HepG2 (cell line): ENCODE measurements around the gene TCAIM. TPM values are rescaled to one million over a fixed set of nuclear protein-coding genes. Genes with fewer than 3 reads are reported as not detected.

ENCODE experiments used
- FOXK1 ChIP-seq: sonication (generic); formaldehyde crosslinking; IDR thresholded peaks from 2 replicates; pipeline ENCODE4 v1.4.0; 2020; ENCODE audit warnings: low read depth, missing genetic modification reagents, borderline replicate concordance
- GLI4 ChIP-seq: sonication (generic); formaldehyde crosslinking; IDR thresholded peaks from 2 replicates; pipeline ENCODE4 v1.5.1; 2020; ENCODE audit warnings: missing genetic modification reagents, mild to moderate bottlenecking, moderate library complexity, borderline replicate concordance
- GTF3A ChIP-seq: sonication (generic); formaldehyde crosslinking; conservative IDR thresholded peaks from 2 replicates; pipeline ENCODE4 v1.4.0; 2020; ENCODE audit warnings: mild to moderate bottlenecking, missing genetic modification reagents
- HCFC1 ChIP-seq: fragments of 150-350 bp; IDR thresholded peaks from 2 replicates; pipeline ENCODE4 v1.6.1; 2014; ENCODE audit warnings: low read depth, low read length
- HIVEP1 ChIP-seq: sonication (generic); formaldehyde crosslinking; IDR thresholded peaks from 2 replicates; pipeline ENCODE4 v1.4.0; 2020; ENCODE audit warnings: mild to moderate bottlenecking, missing genetic modification reagents
- HNF4G ChIP-seq, 2 experiments: sonication (generic) in 1 of 2; formaldehyde crosslinking in 1 of 2; IDR thresholded peaks; 2 replicates each; pipeline versions ENCODE4 v1.4.0 to v1.6.1; 2011 to 2020; ENCODE audit warnings: borderline replicate concordance in 2 of 2, low read depth in 2 of 2, mild to moderate bottlenecking in 2 of 2, low read length in 1 of 2, missing genetic modification reagents in 1 of 2, moderate library complexity in 1 of 2
- KDM3A ChIP-seq: IDR thresholded peaks from 2 replicates; pipeline ENCODE4 v1.6.1; 2018; ENCODE audit warnings: low read depth, missing compliant biosample characterization
- MYPOP ChIP-seq: sonication (generic); formaldehyde crosslinking; IDR thresholded peaks from 2 replicates; pipeline ENCODE4 v1.8.1; 2023; ENCODE audit warnings: mild to moderate bottlenecking, moderate library complexity, missing genetic modification reagents
- NAIF1 ChIP-seq: sonication (generic); formaldehyde crosslinking; IDR thresholded peaks from 2 replicates; pipeline ENCODE4 v1.5.0; 2020; ENCODE audit warnings: mild to moderate bottlenecking, missing genetic modification reagents, borderline replicate concordance
- NFE2L1 ChIP-seq: sonication (generic); formaldehyde crosslinking; IDR thresholded peaks from 2 replicates; pipeline ENCODE4 v1.4.0; 2020; ENCODE audit warnings: missing genetic modification reagents, mild to moderate bottlenecking, borderline replicate concordance
- RAD21 ChIP-seq: fragments of 450-650 bp; formaldehyde crosslinking; IDR thresholded peaks from 2 replicates; pipeline ENCODE4 v1.5.0; 2020; ENCODE audit warnings: mild to moderate bottlenecking
- RARG ChIP-seq: sonication (generic); formaldehyde crosslinking; IDR thresholded peaks from 2 replicates; pipeline ENCODE4 v1.4.0; 2020; ENCODE audit warnings: low read depth, mild to moderate bottlenecking, missing genetic modification reagents
- RFX3 ChIP-seq: IDR thresholded peaks from 2 replicates; pipeline ENCODE4 v1.6.1; 2016; ENCODE audit warnings: missing biosample characterization, missing genetic modification reagents
- SALL2 ChIP-seq: sonication (generic); formaldehyde crosslinking; IDR thresholded peaks from 2 replicates; pipeline ENCODE4 v1.8.1; 2023; ENCODE audit warnings: mild to moderate bottlenecking, missing genetic modification reagents, inconsistent platforms
- XRCC5 ChIP-seq: fragments of 200-400 bp; formaldehyde crosslinking; optimal IDR thresholded peaks from 2 replicates; pipeline ENCODE3; 2017; ENCODE audit warnings: mild to moderate bottlenecking, low read length
- ZBTB7A ChIP-seq: sonication (generic); formaldehyde crosslinking; IDR thresholded peaks from 2 replicates; pipeline ENCODE4 v1.8.0; 2022; ENCODE audit warnings: mild to moderate bottlenecking, missing genetic modification reagents
- ZNF607 ChIP-seq: sonication (generic); formaldehyde crosslinking; IDR thresholded peaks from 2 replicates; pipeline ENCODE4 v1.5.1; 2020; ENCODE audit warnings: missing genetic modification reagents, mild to moderate bottlenecking, borderline replicate concordance
- polyA plus RNA-seq, 8 experiments: library from polyadenylated mRNA; depleted of rRNA in 3 of 8; stranded (reverse) in 7 of 8; unstranded in 1 of 8; fragments of >200 nt; fragmentation: Illumina TruSeq in 4 of 8; extraction: Trizol in 4 of 8; gene quantifications; 2 replicates each; pipeline versions ENCODE4 v1.2.1 to v1.2.3, GENCODE V29; 2011 to 2016; ENCODE audit warnings: low read depth in 4 of 8, missing spikeins in 1 of 8, mixed read lengths in 1 of 8; ENCODE audit not compliant: insufficient read depth in 1 of 8
- total RNA-seq, 5 experiments: library from RNA; depleted of rRNA; stranded (reverse); fragments of >200 nt; fragmentation: Illumina TruSeq; extraction: Trizol; gene quantifications; 2 replicates each; pipeline ENCODE4 v1.2.3, GENCODE V29; 2016; ENCODE audit warnings: low read depth in 1 of 5
- TF ChIP-seq, protein P1 (sequence below): sonication (generic); formaldehyde crosslinking; IDR thresholded peaks from 2 replicates; pipeline ENCODE4 v1.5.0; 2020; ENCODE audit warnings: missing genetic modification reagents, mild to moderate bottlenecking, borderline replicate concordance
- TF ChIP-seq, protein P2 (sequence below): sonication (generic); formaldehyde crosslinking; IDR thresholded peaks from 2 replicates; pipeline ENCODE4 v1.8.1; 2023; ENCODE audit warnings: mild to moderate bottlenecking, missing genetic modification reagents
- TF ChIP-seq, protein P3 (sequence below): sonication (generic); formaldehyde crosslinking; IDR thresholded peaks from 2 replicates; pipeline ENCODE4 v1.8.0; 2022; ENCODE audit warnings: missing genetic modification reagents, mild to moderate bottlenecking, moderate library complexity, borderline replicate concordance
- TF ChIP-seq, protein P4 (sequence below): sonication (generic); formaldehyde crosslinking; IDR thresholded peaks from 2 replicates; pipeline ENCODE4 v1.8.1; 2023; ENCODE audit warnings: mild to moderate bottlenecking, inconsistent platforms, moderate library complexity, missing genetic modification reagents, borderline replicate concordance

The TCAIM gene
- total and polyA plus RNA-seq, 2 of the 13 experiments (the other 11 are each of a cell fraction or from before 2014, with no cell fraction given), result 16.9 to 22.6 TPM

- peak; percentile 70; the same call in 1 of the 2 replicates for TF ChIP-seq SALL2 (CRISPR knock-in tag)
- peak; percentile 82 for TF ChIP-seq HIVEP1
- TF ChIP-seq, protein P1, sequence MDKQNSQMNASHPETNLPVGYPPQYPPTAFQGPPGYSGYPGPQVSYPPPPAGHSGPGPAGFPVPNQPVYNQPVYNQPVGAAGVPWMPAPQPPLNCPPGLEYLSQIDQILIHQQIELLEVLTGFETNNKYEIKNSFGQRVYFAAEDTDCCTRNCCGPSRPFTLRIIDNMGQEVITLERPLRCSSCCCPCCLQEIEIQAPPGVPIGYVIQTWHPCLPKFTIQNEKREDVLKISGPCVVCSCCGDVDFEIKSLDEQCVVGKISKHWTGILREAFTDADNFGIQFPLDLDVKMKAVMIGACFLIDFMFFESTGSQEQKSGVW (CRISPR knock-in tag), result no peak
- no peak for TF ChIP-seq GTF3A
- TF ChIP-seq ZBTB7A (CRISPR knock-in tag), result peak; percentile 66; the same call in 1 of the 2 replicates
- TF ChIP-seq HNF4G (IDR thresholded peaks at IDR 0.05; ENCODE audit: borderline replicate concordance, low read depth, low read length), result no peak
- TF ChIP-seq HNF4G (CRISPR knock-in tag; IDR thresholded peaks at IDR 0.05; ENCODE audit: borderline replicate concordance, low read depth), result peak; percentile 94
- peak; percentile 54; the same call in 1 of the 2 replicates for TF ChIP-seq KDM3A (CRISPR knock-in tag)
- 0 out of 2 replicates have a peak, but pooled peaks have one; percentile 30 for TF ChIP-seq ZNF607 (CRISPR knock-in tag)
- no peak; the same call in 1 of the 2 replicates for TF ChIP-seq RAD21 (CRISPR knock-in tag)
- no peak for TF ChIP-seq GLI4 (CRISPR knock-in tag)
- peak; percentile 89 for TF ChIP-seq FOXK1 (CRISPR knock-in tag)
- no peak for TF ChIP-seq NFE2L1 (CRISPR knock-in tag)
- peak; percentile 37; the same call in 1 of the 2 replicates for TF ChIP-seq NAIF1 (CRISPR knock-in tag)
- TF ChIP-seq, protein P2, sequence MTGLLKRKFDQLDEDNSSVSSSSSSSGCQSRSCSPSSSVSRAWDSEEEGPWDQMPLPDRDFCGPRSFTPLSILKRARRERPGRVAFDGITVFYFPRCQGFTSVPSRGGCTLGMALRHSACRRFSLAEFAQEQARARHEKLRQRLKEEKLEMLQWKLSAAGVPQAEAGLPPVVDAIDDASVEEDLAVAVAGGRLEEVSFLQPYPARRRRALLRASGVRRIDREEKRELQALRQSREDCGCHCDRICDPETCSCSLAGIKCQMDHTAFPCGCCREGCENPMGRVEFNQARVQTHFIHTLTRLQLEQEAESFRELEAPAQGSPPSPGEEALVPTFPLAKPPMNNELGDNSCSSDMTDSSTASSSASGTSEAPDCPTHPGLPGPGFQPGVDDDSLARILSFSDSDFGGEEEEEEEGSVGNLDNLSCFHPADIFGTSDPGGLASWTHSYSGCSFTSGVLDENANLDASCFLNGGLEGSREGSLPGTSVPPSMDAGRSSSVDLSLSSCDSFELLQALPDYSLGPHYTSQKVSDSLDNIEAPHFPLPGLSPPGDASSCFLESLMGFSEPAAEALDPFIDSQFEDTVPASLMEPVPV (CRISPR knock-in tag), result peak; percentile 81; the same call in 1 of the 2 replicates
- TF ChIP-seq MYPOP, result peak; percentile 93
- TF ChIP-seq XRCC5, result no peak
- TF ChIP-seq RFX3 (CRISPR knock-in tag), result no peak
- TF ChIP-seq HCFC1, result no peak
- TF ChIP-seq, protein P3, sequence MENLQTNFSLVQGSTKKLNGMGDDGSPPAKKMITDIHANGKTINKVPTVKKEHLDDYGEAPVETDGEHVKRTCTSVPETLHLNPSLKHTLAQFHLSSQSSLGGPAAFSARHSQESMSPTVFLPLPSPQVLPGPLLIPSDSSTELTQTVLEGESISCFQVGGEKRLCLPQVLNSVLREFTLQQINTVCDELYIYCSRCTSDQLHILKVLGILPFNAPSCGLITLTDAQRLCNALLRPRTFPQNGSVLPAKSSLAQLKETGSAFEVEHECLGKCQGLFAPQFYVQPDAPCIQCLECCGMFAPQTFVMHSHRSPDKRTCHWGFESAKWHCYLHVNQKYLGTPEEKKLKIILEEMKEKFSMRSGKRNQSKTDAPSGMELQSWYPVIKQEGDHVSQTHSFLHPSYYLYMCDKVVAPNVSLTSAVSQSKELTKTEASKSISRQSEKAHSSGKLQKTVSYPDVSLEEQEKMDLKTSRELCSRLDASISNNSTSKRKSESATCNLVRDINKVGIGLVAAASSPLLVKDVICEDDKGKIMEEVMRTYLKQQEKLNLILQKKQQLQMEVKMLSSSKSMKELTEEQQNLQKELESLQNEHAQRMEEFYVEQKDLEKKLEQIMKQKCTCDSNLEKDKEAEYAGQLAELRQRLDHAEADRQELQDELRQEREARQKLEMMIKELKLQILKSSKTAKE (CRISPR knock-in tag), result peak; percentile 90
- TF ChIP-seq, protein P4, sequence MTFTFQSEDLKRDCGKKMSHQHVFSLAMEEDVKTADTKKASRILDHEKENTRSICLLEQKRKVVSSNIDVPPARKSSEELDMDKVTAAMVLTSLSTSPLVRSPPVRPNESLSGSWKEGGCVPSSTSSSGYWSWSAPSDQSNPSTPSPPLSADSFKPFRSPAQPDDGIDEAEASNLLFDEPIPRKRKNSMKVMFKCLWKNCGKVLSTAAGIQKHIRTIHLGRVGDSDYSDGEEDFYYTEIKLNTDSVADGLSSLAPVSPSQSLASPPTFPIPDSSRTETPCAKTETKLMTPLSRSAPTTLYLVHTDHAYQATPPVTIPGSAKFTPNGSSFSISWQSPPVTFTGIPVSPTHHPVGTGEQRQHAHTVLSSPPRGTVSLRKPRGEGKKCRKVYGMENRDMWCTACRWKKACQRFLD (CRISPR knock-in tag), result no peak
- no peak for TF ChIP-seq RARG (CRISPR knock-in tag)
Observed at GRCh38 chr3:44439499-44440295, 101.1 kb downstream of the TCAIM start (continued).
